Activated CD4-positive, alpha-beta T cell treated with anti-CD3 and anti-CD28 coated beads for 4 hours (primary cell): ENCODE measurements around the gene MMP2.

ENCODE experiments used
- DNase-seq, 2 donors: peaks; one replicate each; pipeline ENCODE4 v3.0.0-alpha.2; 2020

Gene MMP2

GRCh38 chr16:55521792-55522191, 42.8 kb downstream of the MMP2 start:
- DNase-seq, result no peak

DNA sequence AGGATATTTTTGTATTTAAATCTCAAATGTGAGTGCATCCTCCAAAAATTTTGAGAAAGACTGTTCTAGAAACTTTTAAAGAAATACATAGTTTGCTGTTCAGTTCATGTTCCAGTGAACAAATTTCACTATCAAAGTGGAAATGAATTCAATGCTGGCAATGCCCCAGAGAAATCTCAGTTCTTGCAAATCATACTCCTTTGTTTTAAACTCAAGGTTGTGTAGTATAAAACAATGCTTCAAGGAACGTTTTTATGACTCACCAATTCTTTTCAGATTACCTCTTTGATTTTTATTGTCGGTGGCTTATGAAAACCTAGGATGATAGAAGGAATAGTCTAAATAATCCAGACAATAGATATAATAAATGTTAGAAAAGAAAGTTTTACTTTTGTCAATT, 47.4 kb downstream of the MMP2 start:
- DNase-seq, result no peak

GRCh38 chr16:55527885-55528284, 48.9 kb downstream of the MMP2 start:
- DNase-seq, result no peak

GRCh38 chr16:55529018-55529417, 50.0 kb downstream of the MMP2 start:
- no peak for DNase-seq

DNA sequence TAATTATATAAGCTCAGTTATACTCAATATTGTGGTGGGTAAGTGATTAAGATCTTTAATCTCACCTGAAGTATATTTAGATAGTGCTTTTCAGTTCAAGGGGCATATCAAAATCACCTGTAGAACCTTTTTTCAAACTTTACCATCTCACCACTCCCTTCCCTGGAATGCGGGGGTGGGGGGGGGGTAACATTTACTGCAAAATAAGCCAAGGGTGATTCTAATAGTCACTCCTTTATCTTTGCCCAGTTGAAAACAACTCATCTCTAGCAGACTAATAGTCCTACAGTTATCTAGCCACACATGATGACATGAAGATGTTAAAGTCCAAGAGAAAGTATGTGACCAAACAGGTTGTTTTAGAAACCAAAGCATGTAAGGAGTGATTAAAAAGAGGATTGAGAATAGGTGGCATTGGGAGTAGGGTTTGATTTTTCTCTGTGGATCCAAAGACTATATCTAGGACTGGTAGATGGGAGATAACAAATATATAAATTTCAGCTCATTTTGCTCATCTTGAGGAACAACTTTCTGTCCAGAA, 51.4 kb downstream of the MMP2 start:
- DNase-seq, result no peak

- DNase-seq, result no peak
These were observed 53.2 kb downstream of the MMP2 start for GRCh38 chr16:55532227-55532626.

DNA sequence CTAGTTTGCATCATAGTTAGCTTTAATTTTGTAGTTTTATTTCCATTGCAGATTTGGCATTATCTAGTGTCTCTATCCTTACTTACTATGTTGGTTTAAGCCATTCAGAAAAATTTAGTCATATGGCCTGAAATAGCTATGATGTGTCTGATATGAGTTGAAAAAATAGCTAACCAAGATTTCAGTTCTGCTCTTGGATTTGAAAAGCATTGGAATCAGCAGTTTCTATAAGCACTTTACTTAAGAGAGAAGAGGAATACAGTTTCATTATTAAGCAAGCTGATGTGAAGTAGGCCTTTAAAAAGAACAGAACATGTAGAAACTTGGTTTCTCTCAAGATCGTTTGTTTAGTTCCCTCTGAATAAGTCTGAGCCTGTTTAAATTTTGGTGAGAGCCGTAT, 55.8 kb downstream of the MMP2 start:
- DNase-seq, result no peak

DNA sequence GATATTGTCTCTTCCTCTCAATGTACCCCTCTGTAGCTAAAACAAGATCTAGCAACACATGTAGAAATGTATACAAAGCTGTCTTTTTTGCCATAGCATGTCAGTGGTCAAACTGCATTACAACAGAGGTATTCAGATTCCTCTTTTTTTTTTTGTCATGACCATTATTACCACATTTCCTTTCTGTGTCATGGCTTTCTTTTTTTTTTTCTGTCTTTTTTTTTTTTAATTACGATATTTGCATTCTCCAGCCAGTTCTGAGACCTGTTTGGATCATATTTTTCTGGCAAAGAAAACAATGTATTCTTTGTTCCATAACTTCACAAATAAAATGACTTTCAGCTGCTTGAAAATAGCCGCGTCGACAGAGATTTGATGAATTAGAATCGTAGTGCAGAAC, 60.1 kb downstream of the MMP2 start:
- no peak for DNase-seq

DNA sequence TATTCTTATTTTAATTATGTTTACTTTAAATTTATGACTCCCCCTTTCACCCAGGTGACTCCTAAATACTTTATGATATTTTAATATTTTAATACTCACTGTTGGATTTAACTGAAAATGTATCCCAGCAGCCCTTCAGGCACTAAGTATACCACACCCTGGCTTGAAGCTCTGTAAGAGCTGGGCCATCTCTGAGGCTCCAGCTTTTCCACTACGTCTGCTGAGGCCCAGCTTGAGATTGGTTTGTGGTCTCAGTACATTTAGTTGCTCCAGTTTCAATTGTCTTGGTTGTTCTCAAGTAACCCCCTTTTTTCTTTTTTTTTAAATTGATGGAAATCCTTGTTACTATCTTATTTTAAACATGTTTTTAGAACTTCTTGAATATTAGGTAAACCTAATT, 60.5 kb downstream of the MMP2 start:
- no peak for DNase-seq

- no peak for DNase-seq
These were observed 61.2 kb downstream of the MMP2 start for GRCh38 chr16:55540221-55540620.

DNA sequence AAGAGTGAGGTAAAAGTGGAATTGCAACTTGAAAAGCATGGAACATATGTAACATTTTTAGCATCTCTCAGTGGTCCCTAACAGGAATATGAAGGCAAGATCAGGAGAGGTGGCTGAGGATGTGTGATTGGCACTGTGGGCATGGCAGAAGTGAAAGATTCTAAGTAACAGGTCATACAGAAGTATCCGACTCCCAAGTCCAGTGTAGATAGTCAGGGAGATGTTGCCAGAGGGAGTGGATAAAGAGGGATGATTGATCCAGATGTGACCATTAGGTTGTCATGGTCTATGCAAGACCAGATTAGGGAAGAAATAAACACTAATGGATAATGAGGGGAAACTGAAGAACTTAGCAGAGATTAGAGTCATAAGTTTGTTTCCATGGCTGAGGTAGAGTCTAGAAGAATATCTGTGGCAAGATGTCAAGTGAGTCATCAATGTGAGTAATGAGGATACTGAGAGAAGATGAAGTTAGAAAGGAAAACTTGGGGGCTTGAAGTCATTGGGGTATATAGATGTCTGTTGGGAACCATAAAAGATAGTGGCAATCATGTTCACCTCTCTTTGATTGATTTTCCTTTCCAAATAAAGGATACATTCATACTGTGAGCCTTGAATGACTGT, 63.6 kb downstream of the MMP2 start:
- no peak for DNase-seq

DNA sequence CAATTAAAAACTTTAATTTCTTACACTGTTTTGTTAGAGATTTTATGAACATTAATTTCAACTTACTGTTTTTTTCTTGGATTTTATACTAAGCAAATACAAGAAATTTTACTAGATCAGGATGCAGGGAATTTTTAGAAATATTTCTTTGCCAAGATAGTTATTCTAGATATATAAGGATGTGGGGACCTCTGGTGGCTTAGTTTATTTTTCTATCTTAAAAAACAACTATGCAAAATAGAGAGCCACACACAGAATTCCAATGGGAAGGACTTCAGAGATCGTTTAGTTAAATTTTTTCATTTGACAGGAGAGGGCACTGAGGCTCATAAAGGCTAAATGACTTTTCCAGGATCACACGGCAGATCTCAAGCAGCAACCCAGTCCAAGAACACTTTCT, 64.5 kb downstream of the MMP2 start:
- no peak for DNase-seq

DNA sequence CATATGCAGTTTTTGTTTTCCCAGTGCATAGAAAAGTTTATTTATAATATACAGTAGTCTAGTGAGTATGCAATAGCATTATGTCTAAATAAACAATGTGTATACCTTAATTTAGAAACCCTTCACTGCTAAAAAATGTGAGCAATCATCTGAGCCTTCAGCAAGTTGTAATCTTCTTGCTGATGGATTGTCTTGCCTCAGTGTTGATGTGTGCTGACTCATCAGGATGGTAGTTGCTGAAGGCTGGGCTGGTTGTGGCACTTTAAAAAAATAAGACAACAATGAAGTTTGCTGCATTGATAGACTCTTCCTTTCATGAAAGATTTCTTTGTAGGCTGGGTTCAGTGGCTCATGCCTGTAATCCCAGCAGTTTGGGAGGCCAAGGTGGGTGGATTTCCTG, 73.6 kb downstream of the MMP2 start:
- no peak for DNase-seq

- no peak for DNase-seq
These were observed 76.4 kb downstream of the MMP2 start for GRCh38 chr16:55555436-55555835.
